Thymus (tissue), 11 donors: ENCODE data around the gene DYRK4. TPM values are rescaled to one million over a fixed set of nuclear protein-coding genes. Genes with fewer than 3 reads are reported as not detected.

Experiments
- DNase-seq, 9 donors: peaks; one replicate each; pipeline ENCODE4 v3.0.0-alpha.2; 2013; ENCODE audit warnings: low spot score in 9 of 9, low read depth in 6 of 9, missing footprints in 1 of 9
- H3K27ac ChIP-seq, 2 donors: one replicate each; pipeline ENCODE4 v1.5.1; 2013; ENCODE audit warnings: control low read depth in 1 of 2, low read depth in 1 of 2, low read length in 1 of 2, mild to moderate bottlenecking in 1 of 2, moderate library complexity in 1 of 2
- H3K27me3 ChIP-seq, 2 donors: one replicate each; pipeline ENCODE4 v1.5.1; 2013; ENCODE audit warnings: low read length in 1 of 2; ENCODE audit not compliant: control insufficient read depth in 2 of 2, insufficient read depth in 1 of 2
- H3K36me3 ChIP-seq, 2 donors: one replicate each; pipeline ENCODE4 v1.5.1; 2013; ENCODE audit warnings: low read length in 1 of 2, mild to moderate bottlenecking in 1 of 2, moderate library complexity in 1 of 2; ENCODE audit not compliant: control insufficient read depth in 2 of 2, insufficient read depth in 2 of 2
- H3K4me1 ChIP-seq, 2 donors: one replicate each; pipeline ENCODE4 v1.5.1; 2013; ENCODE audit warnings: low read length in 2 of 2; ENCODE audit not compliant: control insufficient read depth in 2 of 2, insufficient read depth in 2 of 2
- H3K4me3 ChIP-seq, 2 donors: one replicate each; pipeline ENCODE4 v1.5.1; 2013; ENCODE audit warnings: low read length in 2 of 2, control low read depth in 1 of 2, mild to moderate bottlenecking in 1 of 2
- H3K9me3 ChIP-seq, 2 donors: one replicate each; pipeline ENCODE4 v1.5.1; 2013; ENCODE audit warnings: low read length in 1 of 2, mild to moderate bottlenecking in 1 of 2; ENCODE audit not compliant: control insufficient read depth in 2 of 2, insufficient read depth in 1 of 2
- WGBS: extraction: QIAGEN DNeasy Blood & Tissue Kit; methylation state at CpG from one replicate; pipeline ENCODE4 v1.1.7; 2013; 5-methylcytosine and 5-hydroxymethylcytosine counted together
- polyA plus RNA-seq: library from polyadenylated mRNA; stranded (reverse); fragments of 200-250 nt; gene quantifications from one replicate; pipeline ENCODE4 v1.2.3, GENCODE V29; 2013
- total RNA-seq: library from RNA; stranded (reverse); fragments of 120-200 nt; gene quantifications from one replicate; pipeline ENCODE4 v1.2.4, GENCODE V29; 2013
- donor health status: healthy.

The DYRK4 gene
- total and polyA plus RNA-seq, 2 donors = 50.5 to 61.8 TPM

GRCh38 chr12:4556735-4557530, 5.1 kb upstream of the DYRK4 start:
- H3K36me3 ChIP-seq = peaks cover 21 to 29% of the 10 kb centered on the region in 2 donors
- H3K4me3 ChIP-seq = no peak overlapping the region
- WGBS = 98% methylated on average over 2 of the region's 2 CpGs
- peaks cover 0 to 4% of the 10 kb centered on the region in 2 donors for H3K4me1 ChIP-seq
- DNase-seq = no peak
- peaks cover 0 to under 1% of the 10 kb centered on the region in 2 donors for H3K27me3 ChIP-seq
- H3K9me3 ChIP-seq = no peaks in the 10 kb centered on the region
- no peak overlapping the region for H3K27ac ChIP-seq

- Histone ChIP-seq H3K9me3 (no peaks in the 10 kb centered on the region), H3K4me1 (peaks cover 0 to 11% of the 10 kb centered on the region in 2 donors)
- 99% methylated on average over 5 of the region's 5 CpGs for WGBS
These were observed 4.4 kb upstream of the DYRK4 start for GRCh38 chr12:4557586-4557985.

GRCh38 chr12:4558171-4558570, 3.8 kb upstream of the DYRK4 start:
- peaks cover 0 to 11% of the 10 kb centered on the region in 2 donors for H3K4me1 ChIP-seq
- H3K9me3 ChIP-seq = no peaks in the 10 kb centered on the region
- WGBS = 99% methylated on average over 2 of the region's 2 CpGs
- DNase-seq = no peak
- peaks cover 24% of the 10 kb centered on the region in 2 donors for H3K36me3 ChIP-seq
- H3K27me3 ChIP-seq = peaks cover 0 to 5% of the 10 kb centered on the region in 2 donors
- H3K4me3 ChIP-seq = no peak overlapping the region
- H3K27ac ChIP-seq = no peak overlapping the region

More at GRCh38 chr12:4557586-4557985, 4.4 kb upstream of the DYRK4 start:
- Histone ChIP-seq H3K27ac (no peak overlapping the region), H3K4me3 (no peak overlapping the region), H3K36me3 (peaks cover 24 to 29% of the 10 kb centered on the region in 2 donors), H3K27me3 (peaks cover 0 to 5% of the 10 kb centered on the region in 2 donors)
- no peak for DNase-seq

GRCh38 chr12:4563336-4563735, 1.3 kb downstream of the DYRK4 start:
- Histone ChIP-seq H3K27ac (no peak overlapping the region), H3K4me1 (peaks cover 0 to 11% of the 10 kb centered on the region in 2 donors), H3K9me3 (no peaks in the 10 kb centered on the region), H3K36me3 (peaks cover 0 to 14% of the 10 kb centered on the region in 2 donors), H3K27me3 (peaks cover 0 to 5% of the 10 kb centered on the region in 2 donors), H3K4me3 (no peak overlapping the region)
- DNase-seq = peak in 1 of 9 donors; percentile 12
- 32% methylated on average over 3 of the region's 3 CpGs for WGBS

GRCh38 chr12:4564818-4565217, 2.8 kb downstream of the DYRK4 start:
- H3K27me3 ChIP-seq = peaks cover 0 to 5% of the 10 kb centered on the region in 2 donors
- DNase-seq = no peak
- H3K36me3 ChIP-seq = peaks cover 0 to 11% of the 10 kb centered on the region in 2 donors
- WGBS = 40% methylated on average over 5 of the region's 5 CpGs
- H3K27ac ChIP-seq = no peak overlapping the region
- H3K4me1 ChIP-seq = peaks cover 0 to 11% of the 10 kb centered on the region in 2 donors
- H3K4me3 ChIP-seq = no peak overlapping the region
- H3K9me3 ChIP-seq = no peaks in the 10 kb centered on the region

- peaks cover 0 to 8% of the 10 kb centered on the region in 2 donors for H3K36me3 ChIP-seq
- no peaks in the 10 kb centered on the region for H3K9me3 ChIP-seq
- peaks cover 0 to 5% of the 10 kb centered on the region in 2 donors for H3K27me3 ChIP-seq
- WGBS = 90% methylated on average over 2 of the region's 2 CpGs
- DNase-seq = no peak
- H3K4me1 ChIP-seq = peaks cover 0 to 11% of the 10 kb centered on the region in 2 donors
- no peak overlapping the region for H3K4me3 ChIP-seq
- no peak overlapping the region for H3K27ac ChIP-seq
These were observed 4.5 kb downstream of the DYRK4 start for GRCh38 chr12:4566474-4566873.

- no peak for DNase-seq
- Histone ChIP-seq H3K4me3 (no peak overlapping the region), H3K4me1 (peaks cover 0 to 3% of the 10 kb centered on the region in 2 donors), H3K36me3 (peaks cover 0 to 7% of the 10 kb centered on the region in 2 donors), H3K27me3 (peaks cover 0 to under 1% of the 10 kb centered on the region in 2 donors), H3K9me3 (no peaks in the 10 kb centered on the region), H3K27ac (no peak overlapping the region)
- WGBS = 72% methylated on average over 3 of the region's 3 CpGs
These were observed 5.3 kb downstream of the DYRK4 start for GRCh38 chr12:4567073-4567881.

GRCh38 chr12:4569261-4569660, 7.3 kb downstream of the DYRK4 start:
- H3K36me3 ChIP-seq = peaks cover 0 to 5% of the 10 kb centered on the region in 2 donors

GRCh38 chr12:4572680-4573079, 10.7 kb downstream of the DYRK4 start:
- Histone ChIP-seq H3K27ac (no peak overlapping the region), H3K36me3 (peaks cover 0 to 5% of the 10 kb centered on the region in 2 donors), H3K27me3 (no peaks in the 10 kb centered on the region), H3K4me1 (no peaks in the 10 kb centered on the region), H3K9me3 (no peaks in the 10 kb centered on the region), H3K4me3 (no peak overlapping the region)
- 94% methylated on average over 7 of the region's 7 CpGs for WGBS
- no peak for DNase-seq

More at GRCh38 chr12:4569261-4569660, 7.3 kb downstream of the DYRK4 start:
- Histone ChIP-seq H3K4me1 (no peaks in the 10 kb centered on the region), H3K27ac (no peak overlapping the region), H3K9me3 (no peaks in the 10 kb centered on the region), H3K4me3 (no peak overlapping the region), H3K27me3 (no peaks in the 10 kb centered on the region)
- WGBS = 96% methylated on average over 4 of the region's 4 CpGs
- no peak for DNase-seq
